ENCODE data around the gene SETMAR. TPM values are rescaled to one million over a fixed set of nuclear protein-coding genes. Genes with fewer than 3 reads are reported as not detected.

SETMAR gene
- total and polyA plus RNA-seq, 4 donors, result 4.5 to 9.7 (median 5.8) TPM

GRCh38 chr3:4332111-4332510 lies 28.9 kb downstream of the SETMAR start:
- Histone ChIP-seq H3K9me3 (ENCODE audit: control insufficient read depth in 4 of 4, low read length in 3 of 4) (no peaks in the 10 kb centered on the region), H3K4me1 (ENCODE audit: control insufficient read depth in 4 of 4, insufficient read depth in 4 of 4, low read length in 3 of 4) (peaks cover 5 to 19% (median 14%) of the 10 kb centered on the region in 4 donors), H3K4me3 (ENCODE audit: low read depth in 1 of 3, low read length in 3 of 3) (no peak overlapping the region), H3K27ac (ENCODE audit: low read depth in 1 of 2, low read length in 2 of 2) (no peak overlapping the region), H3K9ac (ENCODE audit: low read depth in 1 of 2, low read length in 2 of 2) (no peak overlapping the region), H3K27me3 (ENCODE audit: control insufficient read depth in 4 of 4, insufficient read depth in 4 of 4, low read length in 3 of 4) (no peaks in the 10 kb centered on the region), H3K36me3 (ENCODE audit: control insufficient read depth in 4 of 4, insufficient read depth in 3 of 4, low read depth in 1 of 4, low read length in 3 of 4) (no peaks in the 10 kb centered on the region)
- TF ChIP-seq ATF3 (IDR thresholded peaks at IDR 0.05) (no peak), RAD21 (IDR thresholded peaks at IDR 0.05) (no peak), YY1 (IDR thresholded peaks at IDR 0.05) (no peak), RXRA (IDR thresholded peaks at IDR 0.05) (no peak), HNF4A (conservative IDR thresholded peaks at IDR 0.05) (no peak), GABPA (IDR thresholded peaks at IDR 0.05 in 1 of 2, conservative IDR thresholded peaks at IDR 0.05 in 1 of 2) (no peak), REST (IDR thresholded peaks at IDR 0.05) (no peak), HNF4G (IDR thresholded peaks at IDR 0.05) (no peak), CTCF (IDR thresholded peaks at IDR 0.05; ENCODE audit: low read depth, low read length, missing input control) (no peak), MAX (IDR thresholded peaks at IDR 0.05) (no peak), NR2F2 (IDR thresholded peaks at IDR 0.05) (no peak), SP1 (IDR thresholded peaks at IDR 0.05) (no peak), TAF1 (conservative IDR thresholded peaks at IDR 0.05) (no peak), FOXA2 (IDR thresholded peaks at IDR 0.05) (no peak), ZBTB33 (IDR thresholded peaks at IDR 0.05) (no peak), JUND (IDR thresholded peaks at IDR 0.05) (no peak), EGR1 (IDR thresholded peaks at IDR 0.05; ENCODE audit: low read depth in 2 of 2) (no peak)
- WGBS, result 95% methylated on average over 1 of the region's 1 CpG
- no peak for DNase-seq (ENCODE audit: low spot score)

- Histone ChIP-seq H3K4me1 (ENCODE audit: control insufficient read depth in 4 of 4, insufficient read depth in 4 of 4, low read length in 3 of 4) (peaks cover 5 to 19% (median 14%) of the 10 kb centered on the region in 4 donors), H3K27me3 (ENCODE audit: control insufficient read depth in 4 of 4, insufficient read depth in 4 of 4, low read length in 3 of 4) (no peaks in the 10 kb centered on the region), H3K36me3 (ENCODE audit: control insufficient read depth in 4 of 4, insufficient read depth in 3 of 4, low read depth in 1 of 4, low read length in 3 of 4) (no peaks in the 10 kb centered on the region), H3K4me3 (ENCODE audit: low read depth in 1 of 3, low read length in 3 of 3) (no peak overlapping the region), H3K9ac (ENCODE audit: low read depth in 1 of 2, low read length in 2 of 2) (no peak overlapping the region), H3K9me3 (ENCODE audit: control insufficient read depth in 4 of 4, low read length in 3 of 4) (no peaks in the 10 kb centered on the region), H3K27ac (ENCODE audit: low read depth in 1 of 2, low read length in 2 of 2) (no peak overlapping the region)
- 98% methylated on average over 3 of the region's 3 CpGs for WGBS
- no peak for DNase-seq (ENCODE audit: low spot score)
- TF ChIP-seq SP1 (IDR thresholded peaks at IDR 0.05), result no peak
- TF ChIP-seq YY1 (IDR thresholded peaks at IDR 0.05), result no peak
- no peak for TF ChIP-seq GABPA (IDR thresholded peaks at IDR 0.05 in 1 of 2, conservative IDR thresholded peaks at IDR 0.05 in 1 of 2)
- TF ChIP-seq EGR1 (IDR thresholded peaks at IDR 0.05; ENCODE audit: low read depth in 2 of 2), result no peak
- TF ChIP-seq CTCF (IDR thresholded peaks at IDR 0.05; ENCODE audit: low read depth, low read length, missing input control), result no peak
- TF ChIP-seq RAD21 (IDR thresholded peaks at IDR 0.05), result no peak
- no peak for TF ChIP-seq TAF1 (conservative IDR thresholded peaks at IDR 0.05)
- no peak for TF ChIP-seq REST (IDR thresholded peaks at IDR 0.05)
- TF ChIP-seq JUND (IDR thresholded peaks at IDR 0.05), result no peak
- no peak for TF ChIP-seq HNF4A (conservative IDR thresholded peaks at IDR 0.05)
- no peak for TF ChIP-seq FOXA2 (IDR thresholded peaks at IDR 0.05)
Observed at GRCh38 chr3:4332574-4332973, 29.4 kb downstream of the SETMAR start.
